GM21367 (cell line): ENCODE measurements around the gene KDM4B.

Source experiments
- ATAC-seq: cut with Tn5 transposase; IDR thresholded peaks from one replicate; pipeline ENCODE4 v1.9.1; 2021; ENCODE audit not compliant: unreplicated experiment

The KDM4B gene

DNA sequence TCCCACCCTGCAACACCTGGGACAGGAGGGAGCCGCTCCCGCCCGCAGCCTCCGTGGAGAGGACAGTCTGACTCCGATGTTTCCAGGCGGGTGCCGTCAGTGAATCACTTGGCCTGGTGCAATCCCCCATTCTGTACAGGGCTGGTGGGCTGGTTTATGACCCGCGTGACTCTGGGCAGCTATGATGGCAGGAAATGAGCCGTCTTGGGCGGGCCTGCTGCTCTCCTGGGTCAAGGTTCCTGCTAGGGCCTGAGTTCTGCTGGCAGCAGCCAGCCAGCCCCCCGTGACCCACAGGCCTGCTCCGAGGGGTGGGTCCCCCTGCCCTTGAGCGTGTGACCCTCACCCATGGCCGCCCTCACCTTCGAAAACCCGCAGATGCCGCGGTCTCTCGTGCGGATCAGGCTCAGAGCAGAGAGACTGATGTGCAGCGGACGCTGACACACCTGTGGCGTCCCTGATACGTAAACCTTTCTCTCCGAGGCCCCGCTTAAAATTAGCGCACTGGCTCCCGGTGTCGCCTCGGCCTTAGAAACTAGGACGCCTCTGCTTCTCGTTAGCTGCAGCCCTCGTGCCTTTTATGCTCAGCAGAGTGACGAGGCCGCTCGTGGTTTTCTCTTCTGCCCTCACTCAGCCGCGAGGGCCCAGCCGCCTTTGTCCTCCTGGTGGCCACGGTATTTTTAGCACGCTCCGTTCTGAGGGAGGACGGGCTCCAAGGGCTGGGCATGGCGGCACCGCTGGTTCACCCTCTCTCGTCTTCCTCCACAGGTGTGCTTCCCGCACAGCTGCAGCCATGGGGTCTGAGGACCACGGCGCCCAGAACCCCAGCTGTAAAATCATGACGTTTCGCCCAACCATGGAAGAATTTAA is 63.4 kb downstream of the KDM4B start:
- ATAC-seq, result no peak

DNA sequence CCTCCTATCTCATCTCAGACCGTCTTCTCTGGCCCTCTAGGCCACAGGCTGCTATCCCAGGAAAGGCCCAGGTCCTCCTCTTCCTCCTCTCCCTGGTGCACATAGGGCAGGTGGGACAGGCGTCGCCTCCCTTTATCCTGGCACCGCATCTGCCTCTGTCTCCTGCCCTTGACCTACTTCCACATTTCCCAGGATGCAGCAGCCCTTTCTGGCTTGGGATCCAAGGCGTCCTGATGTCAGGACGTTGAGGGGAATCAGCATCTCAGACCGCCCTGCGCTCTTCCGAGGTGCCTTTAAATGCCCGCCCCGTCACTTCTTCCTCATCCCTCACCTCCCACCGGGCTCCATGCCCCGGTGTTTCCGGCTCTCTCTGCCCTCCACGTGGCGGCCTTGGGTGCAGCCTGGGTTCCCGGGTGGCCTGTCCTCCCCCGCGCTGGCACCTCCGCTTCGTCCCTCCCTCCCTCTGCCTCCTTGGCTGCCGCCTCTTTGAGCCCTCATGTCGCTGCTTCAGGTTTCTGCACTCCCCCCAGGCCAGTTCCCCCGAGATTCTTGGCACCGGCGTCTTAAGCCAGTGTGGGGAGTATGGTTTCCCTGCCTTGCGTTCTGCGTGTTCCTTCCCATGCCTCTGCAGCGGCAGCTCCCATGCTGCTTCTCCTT is 66.3 kb downstream of the KDM4B start:
- no peak for ATAC-seq

DNA sequence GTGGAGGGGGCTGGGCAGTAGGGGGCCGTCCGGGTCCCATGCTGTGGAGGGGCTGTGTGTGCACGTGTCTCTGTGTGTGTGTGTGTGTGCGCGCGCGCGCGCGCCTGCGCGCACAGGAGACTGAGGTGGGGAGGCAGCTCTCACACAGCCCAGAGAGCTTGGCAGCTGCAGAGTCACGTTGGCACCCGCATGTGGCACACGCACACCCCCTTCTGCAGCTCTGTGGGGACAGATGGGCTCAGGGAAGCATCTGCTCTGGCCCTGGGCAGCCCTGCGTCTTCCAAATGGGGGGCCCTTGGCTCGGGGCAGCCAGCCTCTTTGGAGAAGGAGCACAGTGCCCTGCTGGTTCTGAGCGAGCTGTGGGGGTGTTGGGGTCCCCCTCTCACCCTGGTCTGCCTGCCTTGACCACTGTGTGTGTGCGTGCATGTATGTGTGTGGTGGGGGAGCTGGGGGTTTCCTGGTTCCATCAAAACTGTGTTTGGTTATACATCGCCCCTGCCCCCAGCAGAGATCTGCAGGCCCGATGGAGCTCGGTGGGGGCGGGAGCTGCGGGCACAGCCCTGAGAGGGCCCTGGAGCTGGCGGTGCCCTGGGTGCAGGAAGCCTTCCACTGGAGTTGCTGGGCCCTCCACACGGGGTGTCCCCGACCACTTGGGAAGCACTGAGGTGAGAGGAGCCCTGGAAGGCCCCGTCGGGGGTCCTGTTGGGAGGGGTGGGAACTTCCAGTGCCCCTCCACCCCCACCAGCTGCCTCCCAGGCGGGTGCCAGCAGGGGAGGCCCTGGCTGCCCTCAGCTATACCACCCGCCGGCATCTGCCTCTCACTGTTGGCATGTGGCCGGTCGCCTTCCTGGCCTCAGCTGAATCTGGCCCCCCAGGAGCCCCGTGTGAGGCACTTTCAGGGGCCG is 67.1 kb downstream of the KDM4B start:
- no peak for ATAC-seq

DNA sequence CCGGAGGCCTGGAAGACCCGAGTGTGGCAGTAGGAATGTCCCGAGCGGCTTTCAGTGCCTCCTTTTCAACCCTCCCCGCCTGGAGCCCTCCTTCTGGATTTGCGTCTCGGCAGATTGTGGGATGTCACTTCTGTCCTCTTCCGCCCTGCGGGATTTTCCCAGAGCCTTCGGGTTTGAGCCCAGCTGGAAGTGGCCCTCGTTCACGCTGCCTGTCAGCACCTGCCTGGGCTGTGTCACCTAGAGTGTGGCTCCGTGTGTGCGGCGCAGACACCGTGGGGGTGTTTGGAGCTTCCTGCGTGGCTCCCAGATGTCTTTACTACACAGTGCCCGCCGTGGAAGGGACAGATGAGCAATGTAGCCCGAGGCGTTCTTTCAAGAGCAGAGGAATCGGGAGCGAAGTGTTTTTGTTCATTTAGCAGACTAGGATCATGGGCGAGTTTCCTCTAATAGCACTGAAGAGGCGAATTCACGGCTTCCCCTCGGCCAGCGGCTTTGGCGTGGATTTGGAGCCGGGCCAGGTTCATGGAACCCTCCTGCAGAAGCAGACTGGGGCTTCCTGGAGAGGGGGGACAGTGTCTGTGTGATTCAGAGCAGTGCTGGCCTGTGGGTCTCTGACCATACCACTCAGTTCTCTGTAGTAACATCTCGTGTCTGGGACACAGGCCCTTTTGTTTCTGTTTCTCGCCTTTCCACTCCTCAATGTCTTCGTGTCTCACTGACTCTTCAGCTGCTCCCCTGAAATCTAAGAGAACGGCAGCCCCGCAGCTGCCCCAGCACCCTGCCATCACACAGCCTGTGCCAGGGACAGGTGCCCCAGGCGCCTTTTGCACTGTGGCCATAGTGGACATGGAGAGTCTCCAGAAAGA is 68.0 kb downstream of the KDM4B start:
- no peak for ATAC-seq

DNA sequence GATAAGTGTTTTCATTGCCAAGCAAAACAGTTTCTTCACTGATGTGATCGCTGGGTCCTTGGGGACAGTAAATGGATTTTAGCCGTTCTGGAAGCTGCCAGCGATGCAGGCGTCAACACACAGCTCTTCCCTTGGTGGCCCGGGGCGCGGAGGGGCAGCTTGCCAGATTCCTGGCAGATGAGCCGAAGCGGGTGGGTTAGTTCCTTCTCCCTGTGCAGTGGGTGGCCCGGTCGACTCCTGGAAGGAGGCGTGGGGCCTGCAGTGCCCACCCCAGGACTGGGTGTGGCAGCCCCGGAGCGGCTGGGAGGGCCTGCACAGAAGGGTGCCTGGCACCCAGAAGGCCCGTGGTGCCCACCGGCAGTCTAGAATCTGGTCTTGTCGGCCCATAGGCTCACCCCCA is 69.0 kb downstream of the KDM4B start:
- no peak for ATAC-seq

DNA sequence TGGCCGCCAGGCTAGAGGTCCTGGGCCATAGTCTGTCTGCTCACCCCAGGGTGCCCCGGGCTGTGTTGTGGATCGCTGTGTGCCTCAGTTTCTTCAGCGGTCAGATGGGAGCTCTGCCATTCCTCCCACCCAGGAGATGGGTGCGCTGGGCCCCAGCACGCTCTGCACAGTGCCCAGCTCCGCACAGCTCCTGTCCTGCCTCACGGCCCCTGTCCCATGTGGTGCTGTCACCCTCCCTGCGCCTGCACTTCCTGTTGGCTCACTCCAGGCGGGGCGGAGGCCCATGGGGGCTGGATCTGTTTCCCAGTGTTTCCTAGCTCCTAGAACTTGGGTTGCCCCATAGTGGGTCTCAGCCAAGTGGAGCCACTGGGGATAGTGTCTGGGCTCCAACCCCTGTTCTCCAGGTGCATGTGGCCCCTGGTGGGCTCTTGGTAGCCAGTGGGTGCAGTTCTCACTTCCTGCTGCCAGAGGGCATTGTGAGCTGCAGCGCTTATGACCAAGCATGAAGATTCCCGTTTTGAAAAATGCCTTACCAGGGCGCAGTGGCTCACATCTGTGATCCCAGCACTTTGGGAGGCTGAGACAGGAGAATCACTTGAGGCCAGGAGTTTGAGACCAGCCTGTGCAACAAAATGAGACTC is 69.8 kb downstream of the KDM4B start:
- ATAC-seq, result no peak

DNA sequence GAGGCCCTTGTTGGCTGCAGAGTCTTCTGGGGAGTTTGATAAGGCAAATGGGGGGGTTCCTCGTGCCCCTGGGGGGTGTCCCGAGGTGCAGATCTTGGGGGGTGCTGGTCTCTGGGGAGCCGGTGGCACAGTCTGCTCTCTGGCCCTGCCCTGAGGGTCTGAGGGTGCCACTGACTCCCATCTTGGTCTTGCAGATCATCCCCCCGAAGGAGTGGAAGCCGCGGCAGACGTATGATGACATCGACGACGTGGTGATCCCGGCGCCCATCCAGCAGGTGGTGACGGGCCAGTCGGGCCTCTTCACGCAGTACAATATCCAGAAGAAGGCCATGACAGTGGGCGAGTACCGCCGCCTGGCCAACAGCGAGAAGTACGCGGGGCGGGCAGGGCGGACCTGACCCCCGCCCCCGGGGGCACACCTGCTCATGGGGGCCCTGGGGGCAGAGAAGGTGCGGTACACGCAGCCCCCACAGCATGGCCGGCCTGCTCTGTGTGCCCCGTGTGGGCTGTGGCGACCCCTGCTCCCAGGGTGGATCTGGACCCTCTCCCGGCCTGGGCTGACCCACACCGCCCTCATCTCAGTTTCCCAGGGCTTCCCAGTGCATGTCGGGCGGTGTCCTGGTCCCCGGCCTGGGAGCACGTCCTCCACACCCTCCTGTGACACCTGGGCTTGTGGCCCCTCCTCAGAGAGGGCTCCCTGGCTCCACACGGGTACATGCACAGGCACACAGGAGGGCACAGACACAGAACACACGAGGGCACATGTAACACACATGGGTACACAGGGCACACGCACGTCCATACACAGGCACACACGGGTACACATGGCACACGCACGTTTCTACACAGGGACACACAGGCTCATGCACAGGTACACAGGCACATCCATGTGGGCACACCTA is 71.0 kb downstream of the KDM4B start:
- no peak for ATAC-seq

DNA sequence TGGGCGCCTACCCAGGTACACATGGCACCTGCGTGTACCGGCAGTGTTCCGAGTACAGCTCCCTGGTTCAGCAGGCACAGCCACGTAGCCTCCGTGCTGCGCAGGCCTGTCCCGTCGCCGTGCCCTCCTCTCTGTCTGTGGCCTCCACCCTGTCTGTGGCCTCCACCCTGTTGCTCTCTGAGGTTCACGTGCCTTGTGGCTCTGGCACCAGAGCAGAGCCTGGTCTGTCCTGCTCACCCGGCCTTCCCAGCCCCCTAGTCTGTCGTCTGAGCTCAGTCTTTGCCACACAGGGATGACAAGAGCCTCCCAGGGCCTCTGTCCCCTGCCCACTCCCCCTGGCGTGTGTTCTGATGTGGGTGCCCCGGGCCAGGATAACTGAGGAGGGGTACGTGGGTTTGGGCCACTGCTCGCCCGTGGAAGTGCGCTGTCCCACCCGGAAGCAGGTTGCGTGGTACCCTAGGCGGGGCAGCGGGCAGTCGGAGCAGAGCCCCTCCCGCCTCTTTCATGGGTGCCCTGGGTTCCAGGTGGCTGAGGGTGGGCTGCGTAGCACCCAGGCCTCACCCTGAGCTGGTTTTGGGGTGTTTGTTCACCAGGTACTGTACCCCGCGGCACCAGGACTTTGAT is 71.7 kb downstream of the KDM4B start:
- ATAC-seq, result no peak

DNA sequence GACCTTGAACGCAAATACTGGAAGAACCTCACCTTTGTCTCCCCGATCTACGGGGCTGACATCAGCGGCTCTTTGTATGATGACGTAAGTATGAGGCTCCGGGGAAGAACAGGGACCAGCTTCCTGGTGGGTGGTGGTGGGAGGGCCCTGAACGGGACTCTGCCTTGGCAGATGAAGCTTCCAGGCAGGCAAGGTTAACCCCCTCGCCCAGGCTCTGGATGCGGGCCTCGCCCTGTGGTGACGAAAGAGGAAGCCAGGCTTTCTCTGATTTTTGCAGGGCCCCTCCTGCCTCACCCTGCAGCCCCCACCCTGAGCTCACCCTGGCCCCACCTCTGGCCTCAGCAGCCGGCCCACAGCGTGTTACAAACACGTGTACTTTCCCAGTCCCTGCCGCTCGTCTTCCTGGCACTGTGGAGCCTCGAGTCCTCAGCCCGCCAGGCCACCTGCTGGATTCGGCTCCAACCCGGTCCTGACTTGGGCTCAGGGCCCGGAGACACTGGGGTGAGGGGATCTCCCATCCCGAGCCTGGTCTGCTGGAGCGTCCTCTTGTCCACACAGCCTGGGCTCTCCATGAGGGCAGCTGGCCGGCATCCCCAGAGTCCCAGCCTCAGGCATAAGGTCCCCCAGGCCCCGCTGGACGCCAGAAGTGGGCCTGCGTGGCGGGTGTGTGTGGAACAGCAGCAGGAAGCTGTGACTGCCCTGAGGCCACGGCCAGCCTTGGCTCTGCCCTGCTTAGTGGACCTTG is 72.4 kb downstream of the KDM4B start:
- ATAC-seq, result no peak

DNA sequence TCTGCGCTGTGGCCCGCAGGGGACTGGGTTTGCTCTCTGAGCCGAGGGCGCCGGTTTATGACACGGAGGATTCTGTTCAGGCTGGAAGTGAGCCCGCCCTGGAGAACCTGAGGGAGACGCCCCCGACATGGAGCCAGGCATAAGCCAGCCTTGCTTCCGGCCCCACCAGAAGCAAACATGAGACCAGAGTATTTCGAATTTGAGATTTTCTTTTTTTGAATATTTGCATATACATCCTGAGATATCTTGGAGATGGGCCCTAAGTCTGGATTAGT is 72.9 kb downstream of the KDM4B start:
- no peak for ATAC-seq

DNA sequence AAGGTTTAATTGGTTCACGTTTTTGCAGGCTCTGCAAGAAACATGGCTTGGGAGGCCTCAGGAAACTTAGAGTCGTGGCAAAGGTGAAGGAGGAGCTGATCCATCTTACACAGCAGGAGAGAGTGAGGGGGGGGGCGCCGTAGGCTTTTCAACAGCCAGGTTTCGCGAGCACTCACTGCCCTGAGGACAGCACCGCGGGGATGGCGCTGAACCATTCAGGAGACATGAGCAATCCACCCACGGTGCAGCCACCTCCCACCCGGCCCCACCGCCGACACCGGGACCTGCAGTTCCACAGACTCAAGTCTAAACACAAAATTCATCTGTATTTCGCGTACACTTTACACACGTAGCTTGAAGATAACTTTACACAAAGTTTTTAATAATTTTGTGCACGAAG is 73.6 kb downstream of the KDM4B start:
- ATAC-seq, result no peak

DNA sequence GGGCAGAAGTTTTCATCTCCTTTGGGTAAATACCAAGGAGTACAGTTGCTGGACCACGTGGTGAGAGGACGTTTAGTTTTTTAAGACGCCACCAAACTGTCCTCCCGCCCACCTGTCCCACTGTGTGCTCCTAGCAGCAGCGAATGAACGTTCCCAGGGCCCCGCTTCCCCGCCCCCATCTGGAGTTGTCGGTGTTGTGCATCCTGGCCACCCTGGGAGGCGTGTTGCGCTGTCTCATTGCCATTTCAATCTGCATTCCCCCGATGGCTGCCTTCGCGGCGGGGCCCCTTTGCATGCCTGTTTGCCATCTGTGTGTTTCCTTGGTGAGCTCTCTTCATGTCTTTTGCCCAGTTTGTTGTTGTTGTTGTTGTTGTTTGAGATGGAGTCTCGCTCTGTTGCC is 76.1 kb downstream of the KDM4B start:
- ATAC-seq, result no peak

DNA sequence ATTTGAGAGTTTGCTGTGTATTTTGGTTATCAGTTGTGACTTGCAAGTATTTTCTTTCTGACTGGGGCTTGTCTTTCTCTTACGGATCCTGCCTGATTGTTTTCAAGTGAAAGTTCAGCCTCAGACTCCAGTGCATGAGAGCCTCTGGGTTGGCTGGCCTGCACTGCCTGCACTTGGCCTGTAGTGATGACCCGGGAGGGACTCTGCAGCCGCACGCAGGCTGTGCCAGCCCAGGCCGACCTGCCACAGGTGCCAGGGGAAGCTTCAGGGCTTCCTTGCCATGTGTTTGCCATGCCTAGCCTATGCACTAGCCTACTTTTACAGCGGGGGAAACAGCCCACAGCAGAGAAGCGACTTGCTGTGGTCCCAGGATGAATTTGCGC is 77.0 kb downstream of the KDM4B start:
- ATAC-seq, result no peak

DNA sequence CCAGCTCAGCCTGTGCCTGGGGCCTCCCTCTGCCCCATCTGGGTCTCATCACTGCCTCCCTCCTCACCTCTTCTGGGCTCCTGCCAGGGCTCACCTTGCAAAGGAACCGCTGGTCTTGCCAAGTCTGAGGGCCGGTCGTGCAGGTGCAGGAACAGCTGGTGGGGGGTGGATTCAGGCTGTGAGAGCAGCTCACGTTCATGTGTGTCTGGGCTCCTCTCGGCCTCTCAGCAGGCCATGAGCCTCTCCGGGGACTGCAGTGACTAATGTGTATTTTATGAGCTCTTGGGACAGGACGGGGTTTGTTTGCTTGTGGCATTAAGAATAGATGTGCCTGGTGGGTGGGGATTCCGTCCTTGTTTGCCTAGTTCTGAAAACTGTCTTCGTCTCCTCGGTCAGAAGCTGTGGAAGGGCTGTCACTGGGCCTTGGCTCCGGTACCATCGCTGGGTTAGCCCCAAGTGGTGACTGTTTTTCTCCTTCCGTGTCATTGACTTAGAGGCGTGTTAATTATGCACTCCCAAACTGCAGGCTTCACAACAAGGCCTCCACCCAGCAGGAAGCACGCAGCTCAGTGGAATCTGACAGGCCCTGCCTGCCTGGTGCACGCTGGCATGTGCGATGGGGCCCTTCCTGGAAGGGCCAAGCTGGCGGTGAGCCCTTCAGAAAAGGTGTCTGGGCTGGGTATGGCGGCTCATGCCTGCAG is 77.6 kb downstream of the KDM4B start:
- ATAC-seq, result no peak

DNA sequence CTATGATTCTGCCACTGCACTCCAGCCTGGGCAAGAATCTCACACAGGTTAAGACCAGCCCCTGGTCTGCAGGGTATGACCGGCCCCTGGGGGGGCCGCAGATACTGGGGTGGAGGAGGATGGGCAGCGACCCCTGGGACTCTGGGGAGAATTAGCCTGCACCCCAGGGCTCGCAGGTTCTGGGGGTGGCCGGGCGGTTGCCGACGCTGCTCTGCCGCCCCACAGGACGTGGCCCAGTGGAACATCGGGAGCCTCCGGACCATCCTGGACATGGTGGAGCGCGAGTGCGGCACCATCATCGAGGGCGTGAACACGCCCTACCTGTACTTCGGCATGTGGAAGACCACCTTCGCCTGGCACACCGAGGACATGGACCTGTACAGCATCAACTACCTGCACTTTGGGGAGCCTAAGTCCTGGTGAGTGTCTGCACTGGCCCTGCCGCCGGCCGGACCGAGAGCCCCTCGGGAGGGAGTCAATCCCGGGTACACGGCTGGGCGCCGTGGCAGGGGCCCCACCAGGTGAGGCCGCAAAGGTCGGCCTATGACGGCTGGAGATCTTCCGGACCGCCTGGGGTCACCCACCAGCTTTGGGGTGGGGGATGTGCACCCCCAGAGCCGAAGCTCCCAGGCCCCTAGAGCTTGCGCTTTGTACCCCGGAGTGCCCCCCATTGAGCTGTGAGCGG is 78.5 kb downstream of the KDM4B start:
- no peak for ATAC-seq

DNA sequence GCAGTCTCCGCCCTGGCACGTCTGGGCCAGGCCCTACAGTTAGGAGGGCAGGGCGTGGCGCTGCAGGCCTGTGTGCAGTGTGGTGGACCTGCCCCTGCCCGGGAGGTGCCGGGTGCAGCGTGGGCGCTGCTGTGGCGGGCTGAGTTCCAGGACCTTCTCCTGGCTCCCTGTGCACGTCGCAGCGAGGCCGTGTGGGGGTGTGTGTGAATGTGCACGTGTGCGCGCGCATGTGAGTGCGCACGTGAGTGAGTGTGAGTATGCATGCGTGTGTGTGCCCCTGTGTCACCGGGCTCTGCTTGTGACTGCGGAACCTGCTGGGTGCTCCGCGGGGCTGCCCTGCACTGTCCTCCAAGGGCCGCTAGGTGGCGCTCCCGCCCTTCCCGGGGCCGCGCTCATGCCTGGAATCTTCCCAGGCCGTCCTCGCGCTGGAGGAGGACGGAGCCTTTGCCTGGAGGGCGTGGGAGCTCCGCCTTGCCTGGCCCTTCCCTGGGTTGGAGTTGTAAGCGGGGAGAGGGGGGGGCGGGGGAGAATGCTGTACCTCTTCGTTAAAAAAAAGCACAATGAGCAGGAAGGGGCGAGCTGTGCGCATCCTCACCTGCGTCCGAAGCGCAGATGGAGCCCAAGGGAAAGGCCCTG is 79.3 kb downstream of the KDM4B start:
- no peak for ATAC-seq
